Esophagus (tissue), 2 donors: Measurements from ENCODE around the gene IWS1. TPM values are rescaled to one million over a fixed set of nuclear protein-coding genes. Genes with fewer than 3 reads are reported as not detected.

Experiments used
- H3K27ac ChIP-seq, 2 donors: one replicate each; pipeline ENCODE4 v1.5.1; 2013; ENCODE audit warnings: low read depth in 2 of 2, mild to moderate bottlenecking in 2 of 2, inconsistent platforms in 1 of 2, low read length in 1 of 2, moderate library complexity in 1 of 2
- H3K27me3 ChIP-seq, 2 donors: one replicate each; pipeline ENCODE4 v1.6.1; 2013; ENCODE audit warnings: low read length in 2 of 2, control low read depth in 1 of 2, mild to moderate bottlenecking in 1 of 2; ENCODE audit not compliant: insufficient read depth in 2 of 2, control insufficient read depth in 1 of 2
- H3K36me3 ChIP-seq, 2 donors: one replicate each; pipeline ENCODE4 v1.6.1; 2013; ENCODE audit warnings: low read length in 1 of 2; ENCODE audit not compliant: control insufficient read depth in 2 of 2, insufficient read depth in 2 of 2
- H3K4me1 ChIP-seq, 2 donors: one replicate each; pipeline ENCODE4 v1.6.1; 2013; ENCODE audit warnings: low read length in 1 of 2; ENCODE audit not compliant: control insufficient read depth in 2 of 2, insufficient read depth in 2 of 2
- H3K4me3 ChIP-seq, 2 donors: one replicate each; pipeline ENCODE4 v1.5.1; 2013; ENCODE audit warnings: low read length in 2 of 2, mild to moderate bottlenecking in 2 of 2, low read depth in 1 of 2, moderate library complexity in 1 of 2
- H3K9me3 ChIP-seq, 2 donors: one replicate each; pipeline ENCODE4 v1.6.1; 2013; ENCODE audit warnings: mild to moderate bottlenecking in 2 of 2, low read depth in 1 of 2, low read length in 1 of 2, moderate library complexity in 1 of 2; ENCODE audit not compliant: control insufficient read depth in 2 of 2, insufficient read depth in 1 of 2
- WGBS, 2 donors: extraction: QIAGEN DNeasy Blood & Tissue Kit; methylation state at CpG; one replicate each; pipeline ENCODE4 v1.1.7; 2013; 5-methylcytosine and 5-hydroxymethylcytosine counted together
- polyA plus RNA-seq, 2 donors: library from polyadenylated mRNA; stranded (reverse); fragments of 200-250 nt; gene quantifications; one replicate each; pipeline ENCODE4 v1.2.3, GENCODE V29; 2013
- donor health status: healthy with polysubstance abuse.
- donor health status: Bipolar disorder and iron deficiency.

Gene IWS1
- polyA plus RNA-seq, 2 donors = 14.1 to 19.7 TPM

- WGBS, 2 donors = 80 to 82% methylated on average over 6 of the region's 6 CpGs
- H3K27me3 ChIP-seq = no peaks in the 10 kb centered on the region
- no peaks in the 10 kb centered on the region for H3K9me3 ChIP-seq
- no peaks in the 10 kb centered on the region for H3K36me3 ChIP-seq
- no peaks in the 10 kb centered on the region for H3K4me1 ChIP-seq
- no peak overlapping the region for H3K4me3 ChIP-seq
- no peak overlapping the region for H3K27ac ChIP-seq
Measured at GRCh38 chr2:127569666-127570065, 43.4 kb upstream of the IWS1 start.

- Histone ChIP-seq H3K27me3 (no peaks in the 10 kb centered on the region), H3K9me3 (no peaks in the 10 kb centered on the region)
- 91 to 94% methylated on average over 6 of the region's 6 CpGs for WGBS, 2 donors
Measured at GRCh38 chr2:127568128-127568527, 41.8 kb upstream of the IWS1 start.

GRCh38 chr2:127567351-127567854, 41.1 kb upstream of the IWS1 start:
- 83 to 86% methylated on average over 5 of the region's 5 CpGs for WGBS, 2 donors
- no peaks in the 10 kb centered on the region for H3K27me3 ChIP-seq
- H3K4me1 ChIP-seq = no peaks in the 10 kb centered on the region
- no peak overlapping the region for H3K4me3 ChIP-seq
- no peak overlapping the region for H3K27ac ChIP-seq
- H3K9me3 ChIP-seq = no peaks in the 10 kb centered on the region
- no peaks in the 10 kb centered on the region for H3K36me3 ChIP-seq

More at GRCh38 chr2:127568128-127568527, 41.8 kb upstream of the IWS1 start:
- Histone ChIP-seq H3K36me3 (no peaks in the 10 kb centered on the region), H3K27ac (no peak overlapping the region), H3K4me3 (no peak overlapping the region), H3K4me1 (no peaks in the 10 kb centered on the region)

- Histone ChIP-seq H3K4me3 (no peak overlapping the region), H3K9me3 (no peaks in the 10 kb centered on the region), H3K27ac (no peak overlapping the region), H3K36me3 (no peaks in the 10 kb centered on the region), H3K27me3 (no peaks in the 10 kb centered on the region), H3K4me1 (no peaks in the 10 kb centered on the region)
- 83 to 87% methylated on average over 10 of the region's 10 CpGs for WGBS, 2 donors
Measured at GRCh38 chr2:127566576-127566975, 40.3 kb upstream of the IWS1 start.

GRCh38 chr2:127566139-127566417, 39.8 kb upstream of the IWS1 start:
- no peaks in the 10 kb centered on the region for H3K27me3 ChIP-seq
- H3K4me3 ChIP-seq = no peak overlapping the region
- no peaks in the 10 kb centered on the region for H3K9me3 ChIP-seq
- H3K36me3 ChIP-seq = no peaks in the 10 kb centered on the region
- WGBS, 2 donors = 93% methylated on average over 5 of the region's 5 CpGs
- no peaks in the 10 kb centered on the region for H3K4me1 ChIP-seq
- no peak overlapping the region for H3K27ac ChIP-seq

- Histone ChIP-seq H3K4me3 (no peak overlapping the region), H3K9me3 (no peaks in the 10 kb centered on the region), H3K36me3 (no peaks in the 10 kb centered on the region), H3K27me3 (no peaks in the 10 kb centered on the region), H3K4me1 (no peaks in the 10 kb centered on the region), H3K27ac (no peak overlapping the region)
- WGBS, 2 donors = 93 to 95% methylated on average over 12 of the region's 12 CpGs
Measured at GRCh38 chr2:127565261-127566138, 39.2 kb upstream of the IWS1 start.

- no peaks in the 10 kb centered on the region for H3K27me3 ChIP-seq
- no peaks in the 10 kb centered on the region for H3K9me3 ChIP-seq
- H3K36me3 ChIP-seq = no peaks in the 10 kb centered on the region
- H3K4me3 ChIP-seq = no peak overlapping the region
- 88 to 89% methylated on average over 11 of the region's 11 CpGs for WGBS, 2 donors
- no peak overlapping the region for H3K27ac ChIP-seq
- H3K4me1 ChIP-seq = no peaks in the 10 kb centered on the region
Measured at GRCh38 chr2:127564429-127565260, 38.4 kb upstream of the IWS1 start.

- H3K4me3 ChIP-seq = no peak overlapping the region
- H3K27ac ChIP-seq = no peak overlapping the region
- H3K27me3 ChIP-seq = no peaks in the 10 kb centered on the region
- 73% methylated on average over 14 of the region's 14 CpGs for WGBS, 2 donors
- no peaks in the 10 kb centered on the region for H3K4me1 ChIP-seq
- no peaks in the 10 kb centered on the region for H3K9me3 ChIP-seq
- H3K36me3 ChIP-seq = no peaks in the 10 kb centered on the region
Measured at GRCh38 chr2:127563458-127564428, 37.5 kb upstream of the IWS1 start.

GRCh38 chr2:127562936-127563335, 36.6 kb upstream of the IWS1 start:
- no peak overlapping the region for H3K27ac ChIP-seq
- WGBS, 2 donors = 81 to 86% methylated on average over 2 of the region's 2 CpGs

More at GRCh38 chr2:127562936-127563335, 36.6 kb upstream of the IWS1 start:
- H3K27me3 ChIP-seq = no peaks in the 10 kb centered on the region
- no peaks in the 10 kb centered on the region for H3K9me3 ChIP-seq
- H3K36me3 ChIP-seq = no peaks in the 10 kb centered on the region
- no peak overlapping the region for H3K4me3 ChIP-seq
- no peaks in the 10 kb centered on the region for H3K4me1 ChIP-seq
